HepG2 (cell line): ENCODE data around the gene IFRD1. TPM values are rescaled to one million over a fixed set of nuclear protein-coding genes. Genes with fewer than 3 reads are reported as not detected.

ENCODE experiments used
- EHMT2 ChIP-seq: fragments of 200-600 bp; sonication (generic); IDR thresholded peaks from 2 replicates; pipeline ENCODE4 v1.7.0; 2017; ENCODE audit warnings: antibody characterized with exemption, low read depth, low read length, borderline replicate concordance
- ELF4 ChIP-seq: sonication (generic); formaldehyde crosslinking; IDR thresholded peaks from 2 replicates; pipeline ENCODE4 v1.5.0; 2020; ENCODE audit warnings: missing genetic modification reagents, mild to moderate bottlenecking, moderate library complexity, borderline replicate concordance
- GATA4 ChIP-seq: sonication (generic); IDR thresholded peaks from 2 replicates; pipeline ENCODE4 v1.6.1; 2016; ENCODE audit warnings: antibody characterized with exemption, low read depth, borderline replicate concordance
- NR2C2 ChIP-seq: sonication (generic); formaldehyde crosslinking; IDR thresholded peaks from 2 replicates; pipeline ENCODE4 v1.4.0; 2020; ENCODE audit warnings: missing genetic modification reagents, mild to moderate bottlenecking, moderate library complexity, borderline replicate concordance
- SOX5 ChIP-seq: IDR thresholded peaks from 2 replicates; pipeline ENCODE4 v1.6.1; 2016; ENCODE audit warnings: borderline replicate concordance
- SRF ChIP-seq: IDR thresholded peaks from 2 replicates; pipeline ENCODE4 v1.6.1; 2011; ENCODE audit warnings: mild to moderate bottlenecking, low read depth, low read length, moderate library complexity
- SRSF4 ChIP-seq: fragments of 200-400 bp; formaldehyde crosslinking; IDR thresholded peaks from one replicate; pipeline ENCODE4 v1.6.1; 2018; ENCODE audit warnings: mild to moderate bottlenecking, low read depth, low read length, moderate library complexity; ENCODE audit not compliant: poor library complexity, severe bottlenecking
- THAP11 ChIP-seq: IDR thresholded peaks from 2 replicates; pipeline ENCODE4 v1.6.1; 2016; ENCODE audit warnings: missing biosample characterization, missing genetic modification reagents
- ZEB1 ChIP-seq: IDR thresholded peaks from 2 replicates; pipeline ENCODE4 v1.6.1; 2012; ENCODE audit warnings: mild to moderate bottlenecking, low read depth, inconsistent platforms; ENCODE audit not compliant: insufficient replicate concordance
- ZFP82 ChIP-seq: sonication (generic); formaldehyde crosslinking; IDR thresholded peaks from 2 replicates; pipeline ENCODE4 v1.5.1; 2020; ENCODE audit warnings: mild to moderate bottlenecking, missing genetic modification reagents, borderline replicate concordance
- ZNF253 ChIP-seq: sonication (generic); formaldehyde crosslinking; IDR thresholded peaks from 2 replicates; pipeline ENCODE4 v1.8.0; 2022; ENCODE audit warnings: mild to moderate bottlenecking, missing genetic modification reagents, borderline replicate concordance
- ZNF441 ChIP-seq: sonication (generic); formaldehyde crosslinking; IDR thresholded peaks from 2 replicates; pipeline ENCODE4 v1.7.0; 2021; ENCODE audit warnings: missing genetic modification reagents, borderline replicate concordance
- ZNF468 ChIP-seq: sonication (generic); formaldehyde crosslinking; IDR thresholded peaks from 2 replicates; pipeline ENCODE4 v1.8.0; 2022; ENCODE audit warnings: mild to moderate bottlenecking, moderate library complexity, missing genetic modification reagents
- ZNF644 ChIP-seq: IDR thresholded peaks from 2 replicates; pipeline ENCODE4 v1.6.1; 2016; ENCODE audit warnings: low read depth
- polyA plus RNA-seq, 8 experiments: library from polyadenylated mRNA; depleted of rRNA in 3 of 8; stranded (reverse) in 7 of 8; unstranded in 1 of 8; fragments of >200 nt; fragmentation: Illumina TruSeq in 4 of 8; extraction: Trizol in 4 of 8; gene quantifications; 2 replicates each; pipeline versions ENCODE4 v1.2.1 to v1.2.3, GENCODE V29; 2011 to 2016; ENCODE audit warnings: low read depth in 4 of 8, missing spikeins in 1 of 8, mixed read lengths in 1 of 8; ENCODE audit not compliant: insufficient read depth in 1 of 8
- total RNA-seq, 5 experiments: library from RNA; depleted of rRNA; stranded (reverse); fragments of >200 nt; fragmentation: Illumina TruSeq; extraction: Trizol; gene quantifications; 2 replicates each; pipeline ENCODE4 v1.2.3, GENCODE V29; 2016; ENCODE audit warnings: low read depth in 1 of 5
- TF ChIP-seq, protein P1 (sequence below): sonication (generic); formaldehyde crosslinking; IDR thresholded peaks from 2 replicates; pipeline ENCODE4 v1.4.0; 2020; ENCODE audit warnings: missing genetic modification reagents
- TF ChIP-seq, protein P2 (sequence below): IDR thresholded peaks from 2 replicates; pipeline ENCODE4 v1.6.1; 2016; ENCODE audit warnings: mild to moderate bottlenecking, missing biosample characterization, missing genetic modification reagents
- TF ChIP-seq, protein P3 (sequence below): sonication (generic); formaldehyde crosslinking; IDR thresholded peaks from 2 replicates; pipeline ENCODE4 v1.5.0; 2020; ENCODE audit warnings: mild to moderate bottlenecking, missing genetic modification reagents, borderline replicate concordance
- TF ChIP-seq, protein P4 (sequence below): sonication (generic); formaldehyde crosslinking; IDR thresholded peaks from 2 replicates; pipeline ENCODE4 v1.8.0; 2022; ENCODE audit warnings: mild to moderate bottlenecking, missing genetic modification reagents, moderate library complexity
- TF ChIP-seq, protein P5 (sequence below): sonication (generic); formaldehyde crosslinking; IDR thresholded peaks from 2 replicates; pipeline ENCODE4 v1.8.1; 2023; ENCODE audit warnings: mild to moderate bottlenecking, moderate library complexity, missing genetic modification reagents
- TF ChIP-seq, protein P6 (sequence below): IDR thresholded peaks from 2 replicates; pipeline ENCODE4 v1.6.1; 2016; ENCODE audit warnings: missing compliant biosample characterization, missing genetic modification reagents, borderline replicate concordance

The IFRD1 gene
- total and polyA plus RNA-seq, 2 of the 13 experiments (the other 11 are each of a cell fraction or from before 2014, with no cell fraction given), result 50.9 to 55.5 TPM

DNA sequence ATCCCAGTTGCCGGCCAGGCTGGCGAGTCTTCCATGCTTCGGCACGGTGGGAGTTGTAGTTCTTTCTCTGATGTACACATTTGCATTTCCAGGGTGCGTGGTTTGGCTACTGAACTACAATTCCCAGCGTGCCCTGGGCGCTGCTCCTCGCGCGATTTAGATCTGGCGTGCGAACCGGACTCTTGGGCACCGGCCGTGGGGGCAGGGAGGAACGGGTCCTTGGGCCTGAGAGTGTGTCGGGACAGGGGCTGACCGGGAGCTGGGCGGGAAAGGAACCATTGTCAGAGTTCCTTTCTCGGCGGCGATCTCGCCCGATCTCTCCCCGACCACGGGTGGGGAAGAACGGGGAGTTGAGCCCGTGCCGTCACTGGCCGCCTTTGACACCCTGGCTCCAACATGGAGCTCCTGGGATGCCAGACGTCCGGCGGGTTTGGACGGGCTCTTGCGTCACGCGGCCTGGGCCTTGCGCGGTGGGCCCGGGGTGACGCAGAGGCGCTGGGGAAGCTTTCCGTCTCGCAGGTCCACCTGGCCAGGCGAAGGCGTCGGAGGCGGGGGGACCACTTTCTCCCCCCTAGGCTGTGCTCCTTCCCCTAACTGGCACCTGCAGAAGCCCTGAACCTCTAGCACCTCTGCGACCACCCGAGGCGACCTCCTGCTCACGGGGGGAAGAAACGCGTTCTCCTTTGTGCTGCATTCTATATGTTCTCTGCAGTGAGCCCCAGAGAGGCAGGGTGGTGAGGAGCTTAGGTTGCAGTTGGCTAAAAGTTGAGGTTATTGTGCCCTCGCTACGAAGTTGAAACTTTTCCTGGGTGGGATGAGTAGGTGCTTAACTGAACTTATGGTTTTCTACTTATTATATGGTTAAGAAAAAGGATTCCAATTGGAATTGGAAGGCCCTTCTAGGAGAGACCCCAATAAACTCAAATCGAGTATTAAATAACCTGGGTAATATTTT is 824 bp downstream of the IFRD1 start (continued):
- TF ChIP-seq, protein P1, sequence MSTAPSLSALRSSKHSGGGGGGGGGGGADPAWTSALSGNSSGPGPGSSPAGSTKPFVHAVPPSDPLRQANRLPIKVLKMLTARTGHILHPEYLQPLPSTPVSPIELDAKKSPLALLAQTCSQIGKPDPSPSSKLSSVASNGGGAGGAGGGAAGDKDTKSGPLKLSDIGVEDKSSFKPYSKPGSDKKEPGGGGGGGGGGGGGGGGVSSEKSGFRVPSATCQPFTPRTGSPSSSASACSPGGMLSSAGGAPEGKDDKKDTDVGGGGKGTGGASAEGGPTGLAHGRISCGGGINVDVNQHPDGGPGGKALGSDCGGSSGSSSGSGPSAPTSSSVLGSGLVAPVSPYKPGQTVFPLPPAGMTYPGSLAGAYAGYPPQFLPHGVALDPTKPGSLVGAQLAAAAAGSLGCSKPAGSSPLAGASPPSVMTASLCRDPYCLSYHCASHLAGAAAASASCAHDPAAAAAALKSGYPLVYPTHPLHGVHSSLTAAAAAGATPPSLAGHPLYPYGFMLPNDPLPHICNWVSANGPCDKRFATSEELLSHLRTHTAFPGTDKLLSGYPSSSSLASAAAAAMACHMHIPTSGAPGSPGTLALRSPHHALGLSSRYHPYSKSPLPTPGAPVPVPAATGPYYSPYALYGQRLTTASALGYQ (CRISPR knock-in tag), result no peak; the same call in none of the 2 replicates
- TF ChIP-seq SRSF4, result no peak
- no peak for TF ChIP-seq SRF
- TF ChIP-seq, protein P2, sequence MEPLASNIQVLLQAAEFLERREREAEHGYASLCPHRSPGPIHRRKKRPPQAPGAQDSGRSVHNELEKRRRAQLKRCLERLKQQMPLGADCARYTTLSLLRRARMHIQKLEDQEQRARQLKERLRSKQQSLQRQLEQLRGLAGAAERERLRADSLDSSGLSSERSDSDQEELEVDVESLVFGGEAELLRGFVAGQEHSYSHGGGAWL (CRISPR knock-in tag), result no peak; the same call in 1 of the 2 replicates
- no peak for TF ChIP-seq EHMT2
- no peak for TF ChIP-seq ZNF644 (CRISPR knock-in tag)
- no peak for TF ChIP-seq ZEB1
- 0 out of 2 replicates have a peak, but pooled peaks have one; percentile 22 for TF ChIP-seq ZNF253 (CRISPR knock-in tag)
- TF ChIP-seq NR2C2, result peak; percentile 63; the same call in 1 of the 2 replicates
- TF ChIP-seq, protein P3, sequence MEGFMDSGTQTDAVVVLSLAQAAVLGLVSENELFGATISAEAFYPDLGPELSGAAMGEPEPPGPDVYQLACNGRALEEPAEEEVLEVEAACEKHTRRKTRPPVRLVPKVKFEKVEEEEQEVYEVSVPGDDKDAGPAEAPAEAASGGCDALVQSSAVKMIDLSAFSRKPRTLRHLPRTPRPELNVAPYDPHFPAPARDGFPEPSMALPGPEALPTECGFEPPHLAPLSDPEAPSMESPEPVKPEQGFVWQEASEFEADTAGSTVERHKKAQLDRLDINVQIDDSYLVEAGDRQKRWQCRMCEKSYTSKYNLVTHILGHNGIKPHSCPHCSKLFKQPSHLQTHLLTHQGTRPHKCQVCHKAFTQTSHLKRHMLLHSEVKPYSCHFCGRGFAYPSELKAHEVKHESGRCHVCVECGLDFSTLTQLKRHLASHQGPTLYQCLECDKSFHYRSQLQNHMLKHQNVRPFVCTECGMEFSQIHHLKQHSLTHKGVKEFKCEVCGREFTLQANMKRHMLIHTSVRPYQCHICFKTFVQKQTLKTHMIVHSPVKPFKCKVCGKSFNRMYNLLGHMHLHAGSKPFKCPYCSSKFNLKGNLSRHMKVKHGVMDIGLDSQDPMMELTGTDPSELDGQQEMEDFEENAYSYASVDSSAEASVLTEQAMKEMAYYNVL (CRISPR knock-in tag), result peak; percentile 38
- TF ChIP-seq GATA4, result no peak
- TF ChIP-seq ZNF441 (CRISPR knock-in tag), result peak; percentile 20; the same call in 1 of the 2 replicates
- no peak for TF ChIP-seq SOX5
- TF ChIP-seq ZNF468 (CRISPR knock-in tag), result no peak
- no peak; the same call in 1 of the 2 replicates for TF ChIP-seq ZFP82
- TF ChIP-seq, protein P4, sequence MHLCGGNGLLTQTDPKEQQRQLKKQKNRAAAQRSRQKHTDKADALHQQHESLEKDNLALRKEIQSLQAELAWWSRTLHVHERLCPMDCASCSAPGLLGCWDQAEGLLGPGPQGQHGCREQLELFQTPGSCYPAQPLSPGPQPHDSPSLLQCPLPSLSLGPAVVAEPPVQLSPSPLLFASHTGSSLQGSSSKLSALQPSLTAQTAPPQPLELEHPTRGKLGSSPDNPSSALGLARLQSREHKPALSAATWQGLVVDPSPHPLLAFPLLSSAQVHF, result no peak
- TF ChIP-seq THAP11 (CRISPR knock-in tag), result peak; percentile 98
- TF ChIP-seq, protein P5, sequence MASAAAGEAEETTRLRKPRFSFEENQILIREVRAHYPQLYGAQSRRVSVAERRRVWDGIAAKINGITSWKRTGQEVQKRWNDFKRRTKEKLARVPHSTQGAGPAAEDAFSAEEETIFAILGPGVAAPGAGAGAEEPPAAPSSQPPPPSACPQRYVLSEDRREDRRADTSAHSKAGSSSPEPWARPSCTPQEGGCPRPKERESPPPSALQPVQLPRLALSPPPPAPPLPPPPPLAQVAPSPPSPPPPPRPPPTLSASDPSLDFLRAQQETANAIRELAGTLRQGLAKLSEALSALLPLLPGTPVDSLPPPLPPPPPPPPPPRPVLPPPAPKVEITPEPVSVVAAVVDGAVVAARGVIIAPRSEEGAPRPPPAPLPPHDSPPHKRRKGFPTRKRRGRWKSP (CRISPR knock-in tag), result peak; percentile 45
- TF ChIP-seq ELF4 (CRISPR knock-in tag), result no peak
- TF ChIP-seq, protein P6, sequence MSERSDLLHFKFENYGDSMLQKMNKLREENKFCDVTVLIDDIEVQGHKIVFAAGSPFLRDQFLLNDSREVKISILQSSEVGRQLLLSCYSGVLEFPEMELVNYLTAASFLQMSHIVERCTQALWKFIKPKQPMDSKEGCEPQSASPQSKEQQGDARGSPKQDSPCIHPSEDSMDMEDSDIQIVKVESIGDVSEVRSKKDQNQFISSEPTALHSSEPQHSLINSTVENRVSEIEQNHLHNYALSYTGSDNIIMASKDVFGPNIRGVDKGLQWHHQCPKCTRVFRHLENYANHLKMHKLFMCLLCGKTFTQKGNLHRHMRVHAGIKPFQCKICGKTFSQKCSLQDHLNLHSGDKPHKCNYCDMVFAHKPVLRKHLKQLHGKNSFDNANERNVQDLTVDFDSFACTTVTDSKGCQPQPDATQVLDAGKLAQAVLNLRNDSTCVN (CRISPR knock-in tag), result no peak; the same call in 1 of the 2 replicates
